Choroid plexus epithelial cell (primary cell): Measurements from ENCODE around the gene NUDT2.

ENCODE experiments used
- DNase-seq: peaks from one replicate; pipeline ENCODE4 v3.0.0-alpha.2; 2010; ENCODE audit warnings: low read depth
- H3K4me3 ChIP-seq: 2 replicates; pipeline ENCODE4 v1.5.1; 2011; ENCODE audit warnings: low read depth, mild to moderate bottlenecking, control low read depth, low read length, moderate library complexity
- TF ChIP-seq, protein P1 (sequence below): conservative IDR thresholded peaks from 2 replicates; pipeline ENCODE4 v1.5.1; 2011; ENCODE audit warnings: low read depth, mild to moderate bottlenecking, control low read depth, inconsistent platforms, low read length, moderate library complexity

NUDT2 gene

DNA sequence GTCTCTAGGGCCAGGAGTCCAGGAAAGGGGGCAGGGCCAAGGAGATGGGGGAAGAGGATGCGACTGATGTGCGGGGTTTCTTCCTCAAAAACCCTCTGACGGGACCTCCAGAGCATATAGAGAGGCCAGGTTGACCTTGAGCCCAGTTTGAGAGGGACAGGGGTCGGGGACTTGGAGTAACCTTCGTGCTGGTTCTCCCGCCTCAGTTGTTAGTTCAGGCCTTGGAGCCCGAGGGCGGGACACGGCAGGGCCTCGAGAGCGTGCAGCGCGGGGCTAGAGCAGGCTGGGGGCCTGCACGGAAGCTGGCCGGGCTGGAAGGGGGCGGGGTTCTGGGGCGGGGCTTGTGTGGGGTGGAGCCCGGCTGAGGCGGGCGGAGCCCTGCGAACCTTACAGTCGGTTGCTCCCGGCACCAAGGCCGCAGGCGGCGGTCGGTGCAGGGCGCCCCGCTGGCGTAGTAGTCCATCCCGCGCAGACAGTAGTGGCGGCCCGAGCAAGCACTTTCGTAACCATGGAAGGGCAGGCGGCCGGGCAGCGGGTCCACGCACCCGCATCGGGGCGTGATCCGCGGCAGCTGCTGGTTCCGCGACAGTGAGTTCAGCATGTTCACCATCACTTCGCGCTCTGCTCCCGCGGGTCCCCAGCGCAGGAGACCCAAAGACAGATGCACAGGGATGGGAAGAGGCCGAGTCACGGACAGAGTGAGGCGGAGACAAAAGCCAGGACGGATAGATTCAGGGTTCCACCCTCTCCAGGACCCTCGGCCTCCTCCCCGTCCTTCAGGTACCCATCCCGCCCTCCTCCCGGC lies 51.3 kb downstream of the NUDT2 start:
- DNase-seq = peak; percentile 81
- H3K4me3 ChIP-seq = peak overlapping the region; percentile 63
- TF ChIP-seq, protein P1, sequence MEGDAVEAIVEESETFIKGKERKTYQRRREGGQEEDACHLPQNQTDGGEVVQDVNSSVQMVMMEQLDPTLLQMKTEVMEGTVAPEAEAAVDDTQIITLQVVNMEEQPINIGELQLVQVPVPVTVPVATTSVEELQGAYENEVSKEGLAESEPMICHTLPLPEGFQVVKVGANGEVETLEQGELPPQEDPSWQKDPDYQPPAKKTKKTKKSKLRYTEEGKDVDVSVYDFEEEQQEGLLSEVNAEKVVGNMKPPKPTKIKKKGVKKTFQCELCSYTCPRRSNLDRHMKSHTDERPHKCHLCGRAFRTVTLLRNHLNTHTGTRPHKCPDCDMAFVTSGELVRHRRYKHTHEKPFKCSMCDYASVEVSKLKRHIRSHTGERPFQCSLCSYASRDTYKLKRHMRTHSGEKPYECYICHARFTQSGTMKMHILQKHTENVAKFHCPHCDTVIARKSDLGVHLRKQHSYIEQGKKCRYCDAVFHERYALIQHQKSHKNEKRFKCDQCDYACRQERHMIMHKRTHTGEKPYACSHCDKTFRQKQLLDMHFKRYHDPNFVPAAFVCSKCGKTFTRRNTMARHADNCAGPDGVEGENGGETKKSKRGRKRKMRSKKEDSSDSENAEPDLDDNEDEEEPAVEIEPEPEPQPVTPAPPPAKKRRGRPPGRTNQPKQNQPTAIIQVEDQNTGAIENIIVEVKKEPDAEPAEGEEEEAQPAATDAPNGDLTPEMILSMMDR = no peak

DNA sequence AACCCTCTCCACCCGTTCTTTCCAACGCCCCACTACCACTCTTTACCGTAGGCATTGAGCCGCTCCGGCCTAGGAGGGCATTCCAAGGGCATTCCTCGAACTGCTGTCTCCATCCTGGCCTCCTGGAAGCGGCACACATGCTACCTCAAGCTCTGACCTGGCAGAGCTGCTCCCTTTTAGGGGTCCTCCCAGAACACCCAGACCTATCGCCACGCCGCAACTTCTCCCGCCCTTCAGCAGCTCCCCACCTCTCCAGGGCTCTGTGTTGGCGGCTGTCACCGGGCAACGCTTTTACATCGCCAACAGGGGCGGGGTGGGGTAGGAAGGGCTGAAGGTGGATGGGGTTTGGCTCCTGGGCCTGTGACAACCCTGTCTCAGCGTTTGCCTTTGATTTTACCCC lies 52.0 kb downstream of the NUDT2 start:
- DNase-seq = no peak
- TF ChIP-seq, protein P1 = no peak
- H3K4me3 ChIP-seq = no peak overlapping the region

DNA sequence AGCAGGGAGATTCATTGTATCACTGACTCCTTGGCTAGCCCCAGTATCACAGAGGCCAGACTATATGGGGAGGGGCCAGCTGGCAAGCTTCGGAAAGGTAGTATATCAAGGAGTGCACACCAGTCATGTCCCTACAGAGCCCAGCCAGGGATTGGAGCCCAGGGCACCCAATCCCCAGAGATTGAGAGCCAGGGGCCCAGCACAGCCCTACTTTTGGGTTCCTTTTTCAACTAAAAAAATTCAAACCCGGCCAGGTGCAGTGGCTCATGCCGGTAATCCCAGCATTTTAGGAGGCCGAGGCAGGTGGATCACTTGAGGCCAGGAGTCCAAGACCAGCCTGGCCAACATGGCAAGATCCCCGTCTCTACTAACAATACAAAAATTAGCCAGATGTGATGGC lies 52.7 kb downstream of the NUDT2 start:
- no peak overlapping the region for H3K4me3 ChIP-seq
- TF ChIP-seq, protein P1 = no peak
- DNase-seq = no peak

DNA sequence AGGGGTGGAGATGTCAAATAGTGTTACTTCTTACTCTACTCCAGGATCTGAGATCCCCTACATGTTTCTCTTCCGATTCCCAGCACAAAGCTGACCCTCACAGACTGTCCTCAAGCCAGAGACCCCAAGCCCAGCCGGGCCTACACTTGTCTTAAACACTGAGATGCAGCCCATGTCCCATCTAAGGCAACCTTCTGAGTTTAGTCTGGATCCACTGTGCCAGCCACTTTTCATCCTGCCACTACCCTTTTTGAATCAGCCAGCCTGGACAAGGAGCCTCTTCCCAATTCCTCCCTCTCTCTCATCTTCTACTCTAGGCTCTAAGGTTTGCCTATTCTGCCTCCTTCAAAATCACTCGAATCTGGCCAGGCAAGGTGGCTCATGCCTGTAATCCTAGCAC lies 53.5 kb downstream of the NUDT2 start:
- H3K4me3 ChIP-seq = no peak overlapping the region
- DNase-seq = no peak
- TF ChIP-seq, protein P1 = no peak

DNA sequence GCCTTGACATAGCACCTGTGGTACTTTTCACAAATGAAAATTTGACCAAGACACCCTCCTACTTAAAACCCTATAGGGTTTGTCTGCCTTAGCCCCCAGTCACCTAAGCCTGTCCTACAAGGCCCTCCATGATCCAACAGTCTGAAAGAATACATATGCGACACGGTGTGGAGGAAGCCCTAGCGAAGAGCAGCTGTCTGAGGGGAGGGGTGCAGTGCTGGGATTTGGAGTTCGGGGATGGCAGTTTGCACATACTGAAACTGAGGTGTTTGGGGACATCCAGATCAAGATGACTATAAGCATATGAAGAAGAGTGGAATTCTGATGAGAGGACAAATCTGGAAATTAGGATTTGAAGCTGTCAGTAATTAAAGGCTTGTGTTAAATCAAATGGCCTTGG lies 54.5 kb downstream of the NUDT2 start:
- DNase-seq = no peak
- TF ChIP-seq, protein P1 = no peak
- H3K4me3 ChIP-seq = no peak overlapping the region

DNA sequence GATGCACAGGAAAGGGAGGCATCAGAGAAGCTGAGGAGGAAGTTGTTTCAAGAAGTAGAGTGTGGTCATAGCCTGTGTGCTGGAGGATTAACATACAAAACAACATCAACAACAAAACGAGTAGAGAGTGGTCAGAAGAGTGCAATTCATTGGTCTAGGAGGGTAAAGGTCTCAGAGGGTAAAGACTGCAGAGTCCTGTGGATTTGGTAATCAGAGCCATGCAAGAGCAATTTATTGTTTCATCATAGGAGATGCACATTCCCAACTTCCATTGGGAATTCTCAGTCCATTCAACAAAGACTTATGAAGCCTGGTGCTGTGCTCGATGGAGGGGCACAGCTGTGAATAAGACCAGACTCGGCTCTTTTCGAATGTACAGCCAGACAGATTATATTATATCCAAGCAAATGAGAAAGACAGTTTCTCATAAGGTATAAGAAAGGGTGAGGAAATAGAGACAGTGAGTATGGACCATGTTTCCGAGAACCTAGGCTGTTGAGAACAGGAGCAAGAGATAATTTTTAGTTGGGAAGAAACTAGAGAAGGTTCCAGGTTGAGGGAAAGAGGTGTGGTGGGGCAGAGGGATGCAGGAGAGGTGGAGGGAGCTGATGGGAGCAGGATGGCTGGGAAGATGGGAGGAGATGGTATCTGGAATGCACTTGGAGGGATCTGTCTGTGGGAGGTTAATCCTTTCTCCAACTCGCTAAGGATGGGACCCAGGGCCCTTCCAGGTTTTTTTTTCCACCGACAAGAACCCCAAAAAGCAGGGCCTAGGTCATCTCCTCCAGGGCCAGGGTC lies 55.2 kb downstream of the NUDT2 start:
- TF ChIP-seq, protein P1 = no peak
- DNase-seq = no peak
- H3K4me3 ChIP-seq = no peak overlapping the region
